PFSK-1 (cell line): ENCODE measurements around the gene PDE6D.

ENCODE experiments used
- FOXP2 ChIP-seq: optimal IDR thresholded peaks from 2 replicates; pipeline ENCODE3; 2011; ENCODE audit warnings: borderline replicate concordance, control low read depth, inconsistent platforms; ENCODE audit not compliant: insufficient read depth; ENCODE audit errors: extremely low read length, extremely low read depth
- POLR2AphosphoS5 ChIP-seq: IDR thresholded peaks from 2 replicates; pipeline ENCODE4 v1.6.1; 2012; ENCODE audit warnings: low read depth, mild to moderate bottlenecking, control low read depth, low read length, moderate library complexity
- REST ChIP-seq, 2 experiments: IDR thresholded peaks; 2 replicates each; pipeline versions ENCODE4 v1.6.1 to v1.8.0; 2011 to 2012; ENCODE audit warnings: low read depth in 2 of 2, low read length in 2 of 2, control low read depth in 1 of 2, inconsistent platforms in 1 of 2, mild to moderate bottlenecking in 1 of 2, moderate library complexity in 1 of 2; ENCODE audit not compliant: insufficient read depth in 1 of 2
- SIN3A ChIP-seq: IDR thresholded peaks from 2 replicates; pipeline ENCODE4 v1.6.1; 2012; ENCODE audit warnings: mild to moderate bottlenecking, low read length, moderate library complexity, borderline replicate concordance; ENCODE audit not compliant: insufficient read depth
- TAF1 ChIP-seq: IDR thresholded peaks from 2 replicates; pipeline ENCODE4 v1.6.1; 2012; ENCODE audit warnings: low read length, control low read depth, borderline replicate concordance; ENCODE audit not compliant: insufficient read depth

Gene PDE6D

GRCh38 chr2:231720987-231721966, 59.8 kb downstream of the PDE6D start:
- TF ChIP-seq TAF1 (no peak), POLR2AphosphoS5 (no peak), FOXP2 (no peak), REST (IDR thresholded peaks at IDR 0.05; ENCODE audit: insufficient read depth in 1 of 2, low read depth in 2 of 2, low read length in 2 of 2) (no peak), SIN3A (no peak)

- TF ChIP-seq POLR2AphosphoS5 (no peak), SIN3A (no peak), REST (IDR thresholded peaks at IDR 0.05; ENCODE audit: insufficient read depth in 1 of 2, low read depth in 2 of 2, low read length in 2 of 2) (no peak), FOXP2 (no peak), TAF1 (no peak)
Observed at GRCh38 chr2:231720292-231720986, 60.6 kb downstream of the PDE6D start.

- TF ChIP-seq POLR2AphosphoS5 (no peak), SIN3A (no peak), REST (IDR thresholded peaks at IDR 0.05; ENCODE audit: insufficient read depth in 1 of 2, low read depth in 2 of 2, low read length in 2 of 2) (no peak), TAF1 (no peak), FOXP2 (no peak)
Observed at GRCh38 chr2:231718799-231719198, 62.3 kb downstream of the PDE6D start.

- TF ChIP-seq REST (IDR thresholded peaks at IDR 0.05; ENCODE audit: insufficient read depth in 1 of 2, low read depth in 2 of 2, low read length in 2 of 2) (no peak), TAF1 (no peak), SIN3A (no peak), FOXP2 (no peak), POLR2AphosphoS5 (no peak)
Observed at GRCh38 chr2:231717281-231718171, 63.6 kb downstream of the PDE6D start.
